GM11168 (cell line): ENCODE data around the gene TDRD12.
"Not testable (repeated sequence)": the region's sequence is repeated elsewhere in the genome, so short reads cannot be mapped to it uniquely, and the experiment has no call there.

Experiments used
- in situ Hi-C: fragments of 300-500 bp; cut with MboI; formaldehyde crosslinking; loops from one replicate; pipeline ENCODE4 v1.12.0; 2022; ENCODE audit warnings: low sequenced_read_pairs; ENCODE audit not compliant: unreplicated experiment

Gene TDRD12

GRCh38 chr19:32863841-32864240 lies 144.3 kb downstream of the TDRD12 start:
- in situ Hi-C loops = no loop called here

DNA sequence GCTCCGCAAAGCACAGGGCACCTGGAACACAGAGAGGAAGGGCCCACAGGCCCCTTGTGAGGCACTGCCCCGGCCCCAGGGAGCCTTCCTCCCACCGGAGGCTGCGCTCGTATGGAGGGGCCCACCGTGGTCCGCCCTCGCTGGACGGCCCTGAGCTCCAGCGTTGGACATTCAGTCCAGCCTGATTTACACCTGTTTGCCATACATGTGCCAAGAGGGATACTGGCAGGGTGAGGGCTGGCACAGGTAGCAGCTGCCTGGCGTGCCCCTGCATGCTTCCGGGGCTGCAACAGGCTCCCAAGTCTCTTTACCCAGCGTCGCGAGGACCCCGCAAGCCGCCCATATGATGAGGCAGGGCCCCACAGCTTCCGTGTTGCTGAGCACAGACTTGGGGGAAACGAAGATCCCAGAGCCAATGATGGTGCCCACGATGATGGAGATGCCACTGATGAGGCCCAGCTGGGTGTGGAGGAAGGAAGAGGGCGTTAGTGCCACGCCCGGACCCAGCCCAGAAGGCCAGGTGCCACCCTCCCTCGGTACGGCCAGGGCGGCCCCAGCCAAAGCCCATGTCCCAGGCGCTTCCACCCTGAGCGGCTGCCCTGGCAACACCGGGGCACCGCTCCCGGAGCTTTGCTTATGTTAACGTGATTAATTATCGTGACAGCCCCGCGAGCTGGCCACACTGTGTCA lies 144.9 kb downstream of the TDRD12 start:
- in situ Hi-C loops = no loop called here

GRCh38 chr19:32865326-32865725 lies 145.8 kb downstream of the TDRD12 start:
- in situ Hi-C loops = no loop called here

- in situ Hi-C loops = no loop called here
These were observed 146.5 kb downstream of the TDRD12 start for GRCh38 chr19:32866061-32866460.

DNA sequence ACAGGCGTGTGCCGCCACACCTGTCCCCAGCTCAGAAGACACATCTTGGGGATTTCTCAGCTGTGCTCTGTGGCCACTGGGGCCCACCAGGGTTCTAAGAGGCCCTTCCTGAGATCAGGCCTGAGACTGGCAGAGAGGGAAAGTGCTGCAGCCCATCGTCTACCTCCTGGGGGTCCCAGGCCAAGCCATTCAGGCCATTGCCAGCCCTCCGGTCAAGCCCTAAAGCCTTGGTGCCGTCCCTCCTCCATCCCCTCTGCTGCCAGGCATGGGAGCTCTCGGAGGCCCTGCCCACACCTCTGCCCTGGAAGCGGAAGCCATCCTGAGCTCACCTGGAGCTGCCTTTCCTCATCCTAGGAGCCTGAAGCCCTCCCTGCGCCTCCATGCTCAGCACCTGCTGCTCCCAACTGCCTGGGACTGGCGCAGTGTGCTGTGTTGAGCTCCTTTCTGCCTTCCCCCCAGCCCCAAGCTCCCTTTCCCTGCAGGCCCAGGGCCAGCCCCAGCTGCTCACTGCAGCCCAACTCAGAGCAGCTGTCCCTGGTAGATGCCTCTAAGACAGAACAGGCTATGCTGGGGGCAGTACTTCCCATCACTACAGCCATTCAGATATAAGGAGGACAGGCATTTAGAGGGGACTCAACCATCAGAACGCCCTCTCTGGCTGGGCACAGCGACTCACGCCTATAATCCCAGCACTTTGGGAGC lies 147.1 kb downstream of the TDRD12 start:
- in situ Hi-C loops = no loop called here

GRCh38 chr19:32867436-32867835 lies 147.9 kb downstream of the TDRD12 start:
- in situ Hi-C loops = not testable (repeated sequence)

DNA sequence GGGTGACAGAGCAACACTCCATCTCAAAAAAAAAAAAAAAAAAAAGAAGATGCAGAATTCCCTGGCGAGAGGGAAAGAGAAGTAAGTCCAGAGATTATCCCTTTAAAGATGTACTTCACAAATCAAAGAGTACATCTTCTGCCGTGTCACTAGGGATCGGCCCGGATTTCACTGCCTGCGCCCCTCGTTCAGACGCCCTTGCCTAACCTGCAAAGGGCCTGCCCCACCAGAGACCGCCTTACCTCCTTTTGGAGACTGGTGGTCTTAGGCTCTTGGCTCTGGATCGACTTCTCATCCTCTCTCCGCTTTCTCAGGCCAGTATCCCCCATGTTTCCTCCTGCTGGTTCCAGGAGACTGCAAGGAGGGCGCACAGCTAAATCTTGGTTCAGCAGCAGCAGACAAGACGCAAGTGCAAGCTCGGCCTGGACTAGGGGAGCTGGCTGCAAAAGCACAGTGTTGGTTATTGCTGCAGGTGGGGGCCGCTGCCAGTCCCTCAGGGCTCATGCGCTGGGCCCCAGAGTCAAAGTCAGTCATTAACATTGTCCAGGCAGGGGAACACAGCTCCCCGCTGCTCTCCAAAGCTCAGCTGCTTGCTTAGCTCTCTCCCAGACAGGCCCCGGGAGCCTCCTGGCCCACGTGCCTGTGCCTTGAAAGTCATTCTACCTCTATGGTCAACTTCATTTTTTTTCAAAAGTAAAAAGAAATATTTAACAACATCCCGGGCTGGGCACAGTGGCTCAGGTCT lies 148.8 kb downstream of the TDRD12 start:
- in situ Hi-C loops = no loop called here

- in situ Hi-C loops = no loop called here
These were observed 149.9 kb downstream of the TDRD12 start, which contains the start of gene SLC7A9 for GRCh38 chr19:32869369-32869965. Gene SLC7A9 (minus strand): TSS chr19:32869767. CDS start chr19:32868534, 1,233 bp downstream.

DNA sequence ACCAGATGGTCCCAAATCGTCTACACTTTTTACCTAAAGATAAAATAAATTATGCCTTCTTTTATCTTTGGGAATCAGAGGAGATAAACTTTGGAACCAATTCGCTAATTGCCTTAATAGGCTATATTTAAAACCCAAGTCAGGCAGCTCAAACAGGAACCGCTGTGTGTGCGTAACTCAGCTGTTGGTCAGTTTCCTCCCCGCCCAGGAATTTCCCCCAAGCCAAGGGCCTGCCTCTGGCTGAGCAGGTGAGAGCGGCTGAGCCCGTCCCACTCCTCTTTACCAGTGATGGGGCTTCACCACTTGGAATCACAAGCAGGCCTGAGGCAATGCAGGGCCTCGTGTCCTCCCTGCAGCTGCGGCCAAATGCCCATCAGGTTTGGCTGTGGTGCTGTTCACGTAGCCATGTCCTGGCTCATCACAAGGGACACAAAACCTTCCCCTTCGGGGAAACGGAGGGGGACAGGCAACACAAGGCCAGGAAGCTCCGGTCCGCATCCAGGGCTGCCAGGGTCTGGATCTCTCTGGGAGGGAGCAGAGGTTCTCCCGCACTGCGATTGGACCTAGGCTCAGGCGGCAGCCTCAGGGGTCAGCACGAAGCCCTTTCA lies 150.5 kb downstream of the TDRD12 start:
- in situ Hi-C loops = no loop called here

- in situ Hi-C loops = no loop called here
These were observed 151.4 kb downstream of the TDRD12 start for GRCh38 chr19:32870981-32871451.

DNA sequence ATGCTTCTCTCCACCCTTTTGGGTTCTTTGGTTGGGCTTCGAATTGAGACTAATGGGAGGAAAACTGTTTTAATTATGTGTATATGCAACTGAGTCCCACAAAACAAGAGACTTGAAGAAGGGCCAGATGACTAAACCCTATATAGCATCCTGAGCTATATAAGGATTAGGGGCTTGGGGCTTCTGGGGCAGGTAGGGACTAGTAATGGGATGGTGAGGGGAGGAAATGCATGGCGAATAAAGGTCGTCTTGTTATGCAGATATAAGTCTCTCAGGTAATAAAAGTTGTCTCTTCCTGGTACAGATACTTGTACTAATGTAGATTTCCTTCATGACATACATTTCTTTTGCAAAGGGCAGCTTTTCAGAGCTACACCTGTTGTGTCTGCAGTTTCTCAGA lies 152.8 kb downstream of the TDRD12 start:
- in situ Hi-C loops = no loop called here

DNA sequence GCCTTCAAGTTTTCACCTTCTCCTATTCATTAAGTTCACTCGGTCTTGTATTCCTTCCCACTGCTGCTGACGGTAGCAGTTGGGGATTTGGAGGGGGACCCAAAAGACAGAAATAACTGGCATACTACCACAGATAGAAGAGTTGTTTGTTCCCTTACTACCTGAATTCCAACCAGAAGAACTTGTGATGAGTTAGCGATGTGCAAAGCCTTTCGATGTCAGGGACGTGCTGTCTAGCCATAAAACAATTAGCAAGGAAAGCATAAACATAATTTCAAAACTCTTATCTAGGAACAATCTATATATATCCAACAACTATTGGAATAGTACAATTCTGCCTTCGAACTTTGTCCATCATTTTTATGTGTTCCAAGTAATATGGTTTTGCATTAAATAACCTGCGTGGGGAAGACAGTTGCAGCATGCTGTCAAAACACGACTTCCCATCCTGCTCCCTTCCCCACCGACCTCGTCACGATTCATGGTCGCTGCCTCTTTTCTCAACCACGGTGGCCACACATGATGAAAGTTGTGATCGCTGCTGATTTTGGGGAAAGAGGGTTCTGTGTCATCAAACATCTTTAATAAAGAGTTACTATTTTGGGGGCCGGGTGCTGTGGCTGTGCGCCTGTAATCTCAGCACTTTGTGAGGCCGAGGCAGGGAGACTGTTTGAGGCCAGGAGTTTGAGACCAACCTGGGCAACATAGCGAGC lies 153.8 kb downstream of the TDRD12 start:
- in situ Hi-C loops = no loop called here

DNA sequence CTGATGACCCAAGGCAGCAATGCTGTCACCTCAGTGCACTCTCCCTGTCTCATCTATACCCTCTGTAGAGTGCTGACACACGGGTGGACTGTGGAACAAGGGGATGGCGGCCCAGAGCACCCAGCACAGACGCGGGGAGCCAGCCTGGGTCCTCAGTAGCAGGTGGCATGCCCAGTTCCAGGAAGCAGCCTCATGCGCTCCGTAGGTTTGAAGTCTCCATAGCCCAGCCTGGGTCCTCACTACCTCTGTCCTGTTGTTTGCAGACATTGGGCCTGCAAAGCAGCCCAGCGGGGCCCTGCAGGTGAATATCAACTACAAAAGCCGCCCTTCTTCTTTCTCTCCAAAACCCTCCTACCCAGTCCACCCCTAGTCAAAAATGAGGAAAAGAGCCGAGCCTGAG lies 155.0 kb downstream of the TDRD12 start:
- in situ Hi-C loops = no loop called here

GRCh38 chr19:32875428-32875827 lies 155.9 kb downstream of the TDRD12 start:
- in situ Hi-C loops = no loop called here

- in situ Hi-C loops = no loop called here
These were observed 156.8 kb downstream of the TDRD12 start for GRCh38 chr19:32876236-32876918.

GRCh38 chr19:32876919-32877285 lies 157.3 kb downstream of the TDRD12 start:
- in situ Hi-C loops = no loop called here
